ENCODE data around the gene JAML. TPM values are rescaled to one million over a fixed set of nuclear protein-coding genes. Genes with fewer than 3 reads are reported as not detected.

JAML gene
- total RNA-seq, 1 donor = not detected

DNA sequence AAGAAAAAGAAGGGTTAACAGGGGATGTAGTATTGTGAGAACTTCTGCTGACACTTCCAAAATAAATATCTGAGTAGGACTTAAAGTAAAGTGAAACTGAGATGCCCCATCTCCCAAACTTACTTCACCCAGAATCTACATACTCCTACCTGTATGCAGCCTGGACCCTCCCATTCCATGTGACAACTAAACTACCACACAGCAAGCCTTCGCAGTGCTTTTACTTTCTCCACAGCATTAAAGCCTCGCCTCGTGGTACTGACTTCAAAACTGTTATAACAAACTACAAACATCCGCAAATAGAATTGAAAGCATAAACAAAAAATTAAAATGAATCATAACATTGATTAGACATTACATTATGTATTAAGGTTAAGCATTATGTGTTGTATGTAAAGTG is 38.3 kb upstream of the JAML start:
- no peaks in the 10 kb centered on the region for H3K4me1 ChIP-seq (ENCODE audit: insufficient read depth, low read length)
- peaks cover 58% of the 10 kb centered on the region for H3K27me3 ChIP-seq (ENCODE audit: insufficient read depth, low read length)
- H4K20me1 ChIP-seq (ENCODE audit: insufficient read depth, low read length) = no peaks in the 10 kb centered on the region
- H3K4me3 ChIP-seq (ENCODE audit: insufficient read depth, low read length) = no peak overlapping the region
- no peaks in the 10 kb centered on the region for H3K9me3 ChIP-seq (ENCODE audit: low read depth, low read length)
- no peak for DNase-seq (ENCODE audit: insufficient read length, low spot score, missing footprints)
- H3K4me2 ChIP-seq (ENCODE audit: insufficient read depth, low read length) = no peak overlapping the region
- H2AFZ ChIP-seq (ENCODE audit: low read length) = no peak overlapping the region
- H3K79me2 ChIP-seq (ENCODE audit: insufficient read depth, low read length) = no peaks in the 10 kb centered on the region
- TF ChIP-seq, protein P1, sequence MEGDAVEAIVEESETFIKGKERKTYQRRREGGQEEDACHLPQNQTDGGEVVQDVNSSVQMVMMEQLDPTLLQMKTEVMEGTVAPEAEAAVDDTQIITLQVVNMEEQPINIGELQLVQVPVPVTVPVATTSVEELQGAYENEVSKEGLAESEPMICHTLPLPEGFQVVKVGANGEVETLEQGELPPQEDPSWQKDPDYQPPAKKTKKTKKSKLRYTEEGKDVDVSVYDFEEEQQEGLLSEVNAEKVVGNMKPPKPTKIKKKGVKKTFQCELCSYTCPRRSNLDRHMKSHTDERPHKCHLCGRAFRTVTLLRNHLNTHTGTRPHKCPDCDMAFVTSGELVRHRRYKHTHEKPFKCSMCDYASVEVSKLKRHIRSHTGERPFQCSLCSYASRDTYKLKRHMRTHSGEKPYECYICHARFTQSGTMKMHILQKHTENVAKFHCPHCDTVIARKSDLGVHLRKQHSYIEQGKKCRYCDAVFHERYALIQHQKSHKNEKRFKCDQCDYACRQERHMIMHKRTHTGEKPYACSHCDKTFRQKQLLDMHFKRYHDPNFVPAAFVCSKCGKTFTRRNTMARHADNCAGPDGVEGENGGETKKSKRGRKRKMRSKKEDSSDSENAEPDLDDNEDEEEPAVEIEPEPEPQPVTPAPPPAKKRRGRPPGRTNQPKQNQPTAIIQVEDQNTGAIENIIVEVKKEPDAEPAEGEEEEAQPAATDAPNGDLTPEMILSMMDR (IDR thresholded peaks at IDR 0.05; ENCODE audit: extremely low read depth, low read depth, low read length) = no peak
- H3K27ac ChIP-seq (ENCODE audit: low read depth, low read length) = no peak overlapping the region
- no peaks in the 10 kb centered on the region for H3K36me3 ChIP-seq (ENCODE audit: insufficient read depth, low read length)

DNA sequence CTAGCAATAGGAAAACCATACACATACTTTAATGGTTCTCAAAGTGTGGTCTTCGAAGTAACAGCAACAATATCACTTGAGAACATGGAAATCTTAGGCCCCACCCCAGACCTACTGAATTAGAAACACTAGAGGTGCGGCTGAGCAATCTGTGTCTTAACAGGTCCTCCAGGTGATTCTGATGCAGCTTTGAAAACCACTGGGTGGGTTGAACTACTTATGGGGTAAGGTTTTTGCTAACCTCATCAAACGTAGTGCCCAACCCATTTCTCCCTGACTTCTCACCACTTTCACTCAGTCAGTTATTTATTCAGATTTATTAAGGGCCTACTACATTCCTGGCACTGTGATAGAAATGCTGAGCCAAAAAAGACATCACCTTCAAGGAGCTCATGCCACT is 35.5 kb upstream of the JAML start:
- Histone ChIP-seq H3K4me2 (ENCODE audit: insufficient read depth, low read length) (no peak overlapping the region), H4K20me1 (ENCODE audit: insufficient read depth, low read length) (no peaks in the 10 kb centered on the region), H3K4me3 (ENCODE audit: insufficient read depth, low read length) (no peak overlapping the region), H3K27me3 (ENCODE audit: insufficient read depth, low read length) (peaks cover 42% of the 10 kb centered on the region), H3K4me1 (ENCODE audit: insufficient read depth, low read length) (no peaks in the 10 kb centered on the region), H3K36me3 (ENCODE audit: insufficient read depth, low read length) (no peaks in the 10 kb centered on the region), H3K79me2 (ENCODE audit: insufficient read depth, low read length) (no peaks in the 10 kb centered on the region), H3K27ac (ENCODE audit: low read depth, low read length) (no peak overlapping the region), H3K9me3 (ENCODE audit: low read depth, low read length) (no peaks in the 10 kb centered on the region), H2AFZ (ENCODE audit: low read length) (no peak overlapping the region)
- peak; percentile 53 for DNase-seq (ENCODE audit: insufficient read length, low spot score, missing footprints)
- TF ChIP-seq, protein P1 (IDR thresholded peaks at IDR 0.05; ENCODE audit: extremely low read depth, low read depth, low read length) = no peak

DNA sequence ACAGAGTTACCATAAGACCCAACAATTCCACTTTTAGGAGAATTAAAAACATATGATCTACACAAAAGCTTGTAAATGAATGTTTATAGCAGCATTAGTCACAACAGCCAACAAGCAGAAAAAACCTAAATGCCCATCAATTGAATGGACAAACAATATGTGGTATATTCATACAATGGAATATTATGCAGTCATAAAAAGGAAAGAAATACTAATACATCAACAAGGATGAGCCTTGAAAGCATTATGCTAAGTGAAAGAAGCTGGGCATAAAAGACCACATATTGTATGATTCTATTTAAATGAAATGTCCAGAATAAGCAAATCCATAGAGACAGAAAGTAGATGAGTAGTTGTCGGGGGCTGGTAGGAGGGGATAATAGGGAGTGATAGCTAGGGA is 34.3 kb upstream of the JAML start:
- no peak for DNase-seq (ENCODE audit: insufficient read length, low spot score, missing footprints)
- H4K20me1 ChIP-seq (ENCODE audit: insufficient read depth, low read length) = no peaks in the 10 kb centered on the region
- peaks cover 38% of the 10 kb centered on the region for H3K27me3 ChIP-seq (ENCODE audit: insufficient read depth, low read length)
- no peak overlapping the region for H3K4me3 ChIP-seq (ENCODE audit: insufficient read depth, low read length)
- TF ChIP-seq, protein P1 (IDR thresholded peaks at IDR 0.05; ENCODE audit: extremely low read depth, low read depth, low read length) = no peak
- H2AFZ ChIP-seq (ENCODE audit: low read length) = no peak overlapping the region
- no peak overlapping the region for H3K4me2 ChIP-seq (ENCODE audit: insufficient read depth, low read length)
- no peaks in the 10 kb centered on the region for H3K36me3 ChIP-seq (ENCODE audit: insufficient read depth, low read length)
- H3K27ac ChIP-seq (ENCODE audit: low read depth, low read length) = no peak overlapping the region
- no peaks in the 10 kb centered on the region for H3K9me3 ChIP-seq (ENCODE audit: low read depth, low read length)
- no peaks in the 10 kb centered on the region for H3K79me2 ChIP-seq (ENCODE audit: insufficient read depth, low read length)
- H3K4me1 ChIP-seq (ENCODE audit: insufficient read depth, low read length) = no peaks in the 10 kb centered on the region

DNA sequence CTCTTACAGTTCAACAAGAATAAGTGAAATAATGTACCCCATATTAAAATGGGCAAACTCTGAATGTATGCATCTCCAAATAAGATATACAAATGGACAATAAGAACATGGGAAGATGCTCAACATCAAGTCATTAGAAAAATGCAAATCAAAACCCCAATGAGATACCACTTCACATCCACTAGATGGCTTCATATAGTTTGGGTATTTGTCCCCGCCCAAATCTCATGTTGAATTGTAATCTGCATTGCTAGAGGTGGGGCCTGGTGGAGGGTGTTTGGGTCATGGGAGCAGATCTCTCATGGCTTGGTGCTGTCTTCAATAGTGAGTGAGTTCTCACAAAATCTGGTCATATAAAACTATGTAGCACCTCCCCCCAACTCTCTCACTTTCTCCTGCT is 33.6 kb upstream of the JAML start:
- H3K4me1 ChIP-seq (ENCODE audit: insufficient read depth, low read length) = no peaks in the 10 kb centered on the region
- H3K79me2 ChIP-seq (ENCODE audit: insufficient read depth, low read length) = no peaks in the 10 kb centered on the region
- TF ChIP-seq, protein P1 (IDR thresholded peaks at IDR 0.05; ENCODE audit: extremely low read depth, low read depth, low read length) = peak; percentile 34
- no peak overlapping the region for H3K27ac ChIP-seq (ENCODE audit: low read depth, low read length)
- peaks cover 31% of the 10 kb centered on the region for H3K27me3 ChIP-seq (ENCODE audit: insufficient read depth, low read length)
- no peak overlapping the region for H3K4me2 ChIP-seq (ENCODE audit: insufficient read depth, low read length)
- H2AFZ ChIP-seq (ENCODE audit: low read length) = no peak overlapping the region
- H3K4me3 ChIP-seq (ENCODE audit: insufficient read depth, low read length) = no peak overlapping the region
- DNase-seq (ENCODE audit: insufficient read length, low spot score, missing footprints) = no peak
- H4K20me1 ChIP-seq (ENCODE audit: insufficient read depth, low read length) = no peaks in the 10 kb centered on the region
- H3K36me3 ChIP-seq (ENCODE audit: insufficient read depth, low read length) = no peaks in the 10 kb centered on the region
- no peaks in the 10 kb centered on the region for H3K9me3 ChIP-seq (ENCODE audit: low read depth, low read length)

Data from osteoblast (primary cell).